GM04504 (cell line): ENCODE measurements around the gene NTRK3.

Experiments used
- DNase-seq: peaks from one replicate; pipeline ENCODE4 v3.0.0-alpha.2; 2012; ENCODE audit warnings: low read depth

Gene NTRK3

DNA sequence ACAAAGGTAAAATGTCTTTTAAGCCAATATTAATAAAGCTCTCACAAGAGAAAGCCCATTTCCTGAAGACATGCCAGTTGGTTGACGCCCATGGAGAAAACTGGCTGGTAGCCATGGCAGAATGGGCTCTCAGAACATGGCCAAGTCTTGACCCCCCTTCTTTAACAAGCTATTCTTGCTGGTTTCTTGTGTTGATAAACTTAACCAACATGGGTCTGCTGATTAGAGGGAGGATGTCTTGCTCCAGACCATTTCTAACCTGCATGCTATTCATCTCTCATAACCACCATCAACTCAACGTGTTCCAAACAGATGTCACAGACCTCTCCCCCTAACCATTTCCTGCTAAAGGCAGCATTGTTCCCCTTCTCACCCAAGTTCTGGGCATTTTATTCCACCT, 25.7 kb downstream of the NTRK3 start:
- no peak for DNase-seq

DNA sequence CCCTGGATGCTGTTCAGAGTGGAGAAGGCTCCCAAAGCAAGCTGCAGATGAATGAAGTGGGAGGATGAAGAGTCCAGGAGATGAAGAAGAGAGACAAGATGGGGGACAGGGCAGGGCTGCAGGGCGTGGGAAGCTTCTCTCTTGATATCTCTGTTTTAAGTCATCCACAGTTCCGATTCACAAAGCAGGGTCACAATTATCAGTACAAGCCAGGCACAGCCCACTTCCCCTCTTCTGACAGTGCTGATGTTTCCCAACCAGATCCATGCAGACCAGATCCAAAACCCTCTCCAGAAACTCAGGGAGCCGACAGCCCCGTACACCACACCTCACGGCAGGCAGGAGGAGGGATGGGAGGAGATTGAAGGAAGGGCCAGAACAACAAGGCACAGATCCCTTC, 31.1 kb downstream of the NTRK3 start:
- DNase-seq, result no peak

GRCh38 chr15:88223084-88223483, 33.5 kb downstream of the NTRK3 start:
- no peak for DNase-seq

DNA sequence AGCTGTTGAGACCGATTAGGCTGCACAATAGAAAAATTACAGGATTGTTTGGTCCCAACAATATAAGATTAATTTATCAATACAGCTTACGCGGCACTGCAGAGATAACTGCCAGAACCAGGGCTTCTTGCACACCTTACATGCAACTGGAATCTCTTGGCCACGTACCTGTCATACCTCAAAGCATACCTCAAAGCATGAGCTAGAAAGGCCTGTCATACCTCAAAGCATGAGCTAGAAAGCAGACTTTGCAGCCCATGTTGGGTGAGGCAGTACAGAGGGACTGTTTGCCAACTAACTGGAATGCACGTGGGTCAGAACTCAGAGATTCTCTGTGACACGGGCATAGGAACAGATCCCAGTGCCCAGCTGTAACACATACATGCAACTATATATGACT, 34.7 kb downstream of the NTRK3 start:
- no peak for DNase-seq

DNA sequence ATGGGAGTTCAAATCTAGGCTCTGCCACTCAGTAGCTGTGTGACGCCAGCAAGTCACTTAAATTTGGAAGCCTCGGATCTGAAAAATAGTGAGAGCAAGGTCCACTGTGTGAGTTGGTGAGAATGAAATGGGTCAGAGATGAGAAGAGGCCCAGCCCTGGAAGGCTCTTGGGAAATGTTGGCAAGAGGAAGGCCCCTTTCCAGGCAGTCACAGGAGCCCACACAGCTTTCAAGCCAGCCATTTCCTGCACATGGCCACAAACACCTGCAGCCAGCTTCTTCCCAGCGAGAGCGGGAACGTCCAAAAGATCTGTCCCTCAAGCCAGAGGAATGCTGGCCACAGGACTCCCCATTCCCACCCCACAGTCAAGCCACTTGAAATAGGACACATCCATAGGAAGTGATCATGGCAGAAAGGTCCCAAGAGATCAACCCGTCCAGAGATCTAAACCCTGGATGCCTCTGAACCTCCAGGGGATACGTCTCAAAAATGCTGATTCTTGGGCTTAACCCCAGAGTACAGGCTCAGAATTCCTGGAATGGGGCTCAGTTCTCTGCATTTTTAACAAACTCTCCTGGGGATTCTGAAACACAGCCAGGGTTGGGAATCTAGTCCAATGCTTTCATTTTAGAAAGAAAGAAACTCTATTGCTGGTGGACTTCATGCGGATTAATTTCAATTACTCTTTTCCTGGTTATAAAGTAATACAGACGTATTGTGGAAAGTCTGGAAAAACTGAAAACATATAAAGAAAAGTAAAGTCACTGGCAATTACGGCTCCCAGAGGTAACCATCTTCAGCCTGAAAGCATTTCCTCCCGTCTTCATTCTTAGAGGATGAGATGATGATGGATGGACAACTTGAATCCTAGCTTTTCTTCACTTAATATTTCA, 35.9 kb downstream of the NTRK3 start:
- DNase-seq, result no peak

DNA sequence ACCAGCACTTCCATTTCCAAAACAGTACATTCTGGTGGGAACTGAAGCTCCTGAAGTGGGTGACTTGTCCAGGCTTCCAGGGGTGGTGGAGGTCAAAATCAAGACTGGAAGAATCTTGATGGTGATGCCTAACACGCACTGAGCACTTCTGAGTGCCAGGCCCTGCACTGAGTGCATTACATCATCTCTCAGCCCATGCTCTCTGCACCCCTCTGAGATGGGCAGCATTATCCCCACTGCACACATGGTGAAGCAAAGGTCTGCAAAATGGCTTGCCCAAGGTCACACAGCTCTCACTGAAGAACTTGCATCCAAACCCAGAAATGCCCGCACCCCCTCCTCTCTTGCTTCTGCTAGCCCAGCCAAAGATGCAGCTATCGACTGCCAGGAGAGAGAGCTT, 36.9 kb downstream of the NTRK3 start:
- no peak for DNase-seq

DNA sequence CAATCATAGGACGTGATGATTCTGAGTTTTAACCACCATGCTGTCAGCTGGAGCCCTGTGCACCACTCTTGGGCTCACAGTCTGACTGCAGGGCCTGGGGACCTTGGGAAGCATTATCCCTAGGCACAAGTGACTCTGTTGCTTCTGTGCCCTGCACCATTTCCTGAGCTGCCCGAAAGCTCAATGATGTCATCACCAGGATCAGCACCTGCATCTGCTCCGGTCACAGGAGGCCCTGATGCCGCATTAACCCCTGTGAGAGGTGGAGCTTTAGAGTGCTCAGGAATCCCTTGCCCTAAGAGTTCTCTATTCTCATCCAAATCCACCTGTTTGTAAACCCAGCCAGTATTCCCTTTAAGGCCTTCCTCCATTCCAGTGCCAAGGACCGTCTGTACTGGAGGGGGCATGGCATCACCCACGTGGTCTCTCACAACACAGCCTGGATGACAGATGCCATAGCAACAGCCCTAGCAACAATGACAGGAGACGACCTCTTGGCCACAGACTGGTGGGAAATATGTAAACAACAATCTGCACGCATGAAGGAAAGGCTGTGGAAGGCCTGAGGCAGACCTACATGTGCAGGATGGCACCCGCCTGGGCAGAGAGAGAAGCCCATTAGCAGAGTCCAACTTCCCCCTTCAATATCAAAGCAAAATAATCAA, 37.9 kb downstream of the NTRK3 start:
- DNase-seq, result no peak

DNA sequence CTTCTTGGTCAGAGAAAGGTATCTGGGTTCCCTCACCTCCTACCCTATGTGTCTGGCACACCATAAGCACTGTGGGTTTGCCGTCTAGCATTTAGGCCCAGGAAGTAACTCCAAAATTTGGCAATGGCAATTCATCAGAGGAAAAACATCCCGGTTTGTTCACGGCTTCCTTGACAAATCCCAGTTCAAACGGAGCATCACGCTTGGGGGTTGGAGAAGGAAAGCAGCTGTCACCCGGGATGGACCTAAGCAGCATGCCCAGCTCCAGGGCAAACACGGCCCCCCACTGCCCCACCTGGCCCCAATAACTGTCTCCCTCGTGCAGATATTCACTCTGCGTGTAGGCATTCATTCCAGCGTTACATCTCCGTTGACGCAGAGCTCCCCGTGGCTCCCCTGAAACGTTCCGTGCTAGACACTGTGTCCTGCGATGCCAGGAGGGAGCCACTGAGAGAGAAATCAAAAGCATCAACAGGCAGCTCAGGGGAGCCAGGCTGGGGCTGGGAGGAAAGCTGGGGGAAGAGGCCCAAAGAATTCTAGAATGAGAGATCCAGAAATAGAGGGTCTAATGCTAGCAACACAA, 41.4 kb downstream of the NTRK3 start:
- DNase-seq, result no peak

- DNase-seq, result no peak
Observed at GRCh38 chr15:88209111-88209510, 47.4 kb downstream of the NTRK3 start.

DNA sequence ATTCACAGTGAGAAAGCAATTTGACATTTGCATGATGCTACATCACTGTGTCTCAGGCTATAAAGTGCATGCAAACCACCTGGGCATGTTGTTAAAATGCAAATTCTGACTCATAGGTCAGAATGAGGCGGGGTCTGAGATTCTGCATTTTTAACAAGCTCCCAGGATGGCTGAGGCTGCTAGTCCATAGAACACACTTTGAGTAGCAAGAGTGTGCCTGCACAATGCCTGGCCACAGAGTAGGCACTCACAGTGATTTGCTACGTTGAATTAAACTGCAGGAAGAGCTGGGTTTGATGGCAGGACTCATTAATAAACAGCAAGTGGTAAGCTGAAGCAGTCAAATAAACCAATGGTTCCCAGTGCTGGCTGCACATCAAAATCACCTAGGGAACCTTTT, 48.1 kb downstream of the NTRK3 start:
- DNase-seq, result no peak

GRCh38 chr15:88207565-88207964, 49.0 kb downstream of the NTRK3 start:
- no peak for DNase-seq

DNA sequence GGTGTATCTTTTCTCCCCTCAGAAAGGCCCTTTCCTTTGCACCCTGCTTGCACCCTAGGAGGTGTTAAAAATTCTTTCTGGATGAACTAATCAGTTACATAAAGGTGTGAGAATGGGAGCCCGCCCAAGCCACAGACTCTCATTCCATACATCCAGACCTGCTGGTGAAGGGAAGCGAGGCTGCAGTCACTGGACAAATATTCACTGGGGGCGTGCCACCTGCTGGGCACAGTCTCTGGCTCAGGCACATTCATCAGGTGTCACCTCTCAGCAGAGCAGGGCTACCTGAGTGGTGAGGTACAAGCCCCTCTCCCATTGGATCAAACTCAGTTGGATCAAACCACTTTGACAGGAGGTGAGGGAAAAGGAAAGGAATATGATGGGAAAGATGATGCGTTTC, 52.0 kb downstream of the NTRK3 start:
- DNase-seq, result no peak

GRCh38 chr15:88202231-88202630, 54.3 kb downstream of the NTRK3 start:
- DNase-seq, result peak; percentile 2

GRCh38 chr15:88201207-88201606, 55.3 kb downstream of the NTRK3 start:
- no peak for DNase-seq

DNA sequence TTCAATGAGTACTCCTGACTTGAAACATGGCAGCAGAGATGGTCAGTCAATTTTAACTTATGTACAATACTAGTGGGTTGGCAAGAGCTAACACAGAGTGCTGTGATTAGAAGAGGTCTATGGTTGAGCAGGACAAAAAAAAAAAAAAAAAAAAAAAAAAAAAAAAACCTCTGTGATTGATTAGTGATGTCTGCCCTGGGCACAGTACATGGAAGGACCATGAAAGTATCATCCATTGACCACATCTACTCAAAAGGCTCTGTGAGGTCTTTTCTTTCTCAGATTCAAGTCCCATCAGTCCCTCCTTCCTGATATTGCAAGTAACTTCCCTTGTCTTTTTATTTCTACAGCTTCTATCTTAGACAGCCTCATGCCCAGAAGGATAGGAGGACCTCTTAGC, 59.6 kb downstream of the NTRK3 start:
- DNase-seq, result no peak

DNA sequence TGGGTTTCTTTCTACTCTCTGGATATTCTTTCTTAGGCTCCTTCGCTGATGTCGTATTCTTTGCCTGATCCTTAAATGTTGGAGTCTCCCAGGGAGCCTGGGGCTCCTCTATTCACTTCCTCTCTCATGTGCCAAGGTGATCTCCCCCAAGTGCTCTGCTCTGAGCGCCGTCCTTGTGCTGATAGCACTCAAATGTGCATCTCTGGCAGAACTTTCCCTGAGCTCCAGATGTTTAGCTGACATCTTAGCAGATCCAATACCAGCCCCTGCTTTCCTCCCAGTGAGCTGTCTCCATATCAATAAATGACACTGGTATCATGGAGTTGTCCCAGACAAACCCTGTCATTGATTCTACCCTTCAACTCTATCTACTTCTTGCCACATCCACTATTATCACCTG, 62.4 kb downstream of the NTRK3 start:
- no peak for DNase-seq

- no peak for DNase-seq
Observed at GRCh38 chr15:88193415-88193814, 63.1 kb downstream of the NTRK3 start.

- DNase-seq, result no peak
Observed at GRCh38 chr15:88191812-88192165, 64.8 kb downstream of the NTRK3 start.

DNA sequence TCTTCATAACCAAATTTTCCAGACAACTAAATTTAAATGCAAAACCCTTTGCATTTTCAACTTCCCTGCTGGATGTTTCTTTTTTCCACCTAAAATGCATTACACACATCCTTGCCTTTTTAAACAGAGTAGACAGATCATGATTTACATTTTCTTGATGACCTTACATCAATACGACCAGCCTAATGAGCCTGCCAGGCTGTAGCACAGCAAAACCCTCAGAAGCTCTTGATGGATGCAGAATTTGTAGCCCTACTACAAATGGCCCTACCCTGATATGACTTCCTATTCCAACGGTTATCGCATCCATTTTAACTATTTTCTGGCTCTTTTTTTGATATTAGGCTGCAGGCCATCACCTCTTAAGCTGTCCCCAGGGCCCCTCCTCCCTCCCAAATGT, 66.3 kb downstream of the NTRK3 start:
- DNase-seq, result no peak

DNA sequence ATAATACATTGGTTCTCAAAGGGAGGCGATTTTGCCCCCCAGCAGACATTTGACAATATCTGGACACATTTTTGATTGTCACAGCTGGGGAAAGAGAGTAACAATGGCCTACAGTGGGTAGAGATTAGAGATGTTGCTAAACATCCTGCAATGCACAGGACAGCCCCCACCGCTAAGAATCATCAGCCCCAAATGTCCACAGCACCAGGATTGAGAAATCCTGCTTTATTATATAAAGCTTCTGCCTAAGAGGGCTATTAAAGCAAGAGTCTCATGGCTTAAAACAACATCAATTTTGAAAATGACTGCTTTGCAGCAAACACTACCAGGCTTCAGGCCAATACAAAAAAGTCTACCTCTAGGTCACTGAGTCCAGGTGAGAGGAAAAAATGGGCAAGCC, 68.2 kb downstream of the NTRK3 start:
- DNase-seq, result no peak

DNA sequence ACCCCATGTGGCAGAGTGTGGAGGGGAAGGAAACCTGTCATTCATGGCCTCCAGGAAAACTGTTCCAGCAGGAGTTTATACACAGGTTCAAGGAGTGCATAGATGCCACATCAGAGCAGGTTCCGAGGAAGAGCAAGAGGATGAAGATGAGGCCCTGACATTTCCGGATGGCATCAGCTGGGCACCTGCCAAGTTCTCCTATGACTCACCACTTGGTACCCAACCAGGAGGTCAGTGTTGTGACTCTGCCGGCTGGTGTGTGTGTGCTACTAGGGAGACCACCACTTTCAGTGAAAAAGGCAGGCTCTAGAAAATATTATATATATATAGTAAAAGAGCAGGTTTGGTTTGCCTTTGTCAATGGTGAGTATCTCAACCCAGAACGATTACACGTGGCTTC, 69.3 kb downstream of the NTRK3 start:
- no peak for DNase-seq

DNA sequence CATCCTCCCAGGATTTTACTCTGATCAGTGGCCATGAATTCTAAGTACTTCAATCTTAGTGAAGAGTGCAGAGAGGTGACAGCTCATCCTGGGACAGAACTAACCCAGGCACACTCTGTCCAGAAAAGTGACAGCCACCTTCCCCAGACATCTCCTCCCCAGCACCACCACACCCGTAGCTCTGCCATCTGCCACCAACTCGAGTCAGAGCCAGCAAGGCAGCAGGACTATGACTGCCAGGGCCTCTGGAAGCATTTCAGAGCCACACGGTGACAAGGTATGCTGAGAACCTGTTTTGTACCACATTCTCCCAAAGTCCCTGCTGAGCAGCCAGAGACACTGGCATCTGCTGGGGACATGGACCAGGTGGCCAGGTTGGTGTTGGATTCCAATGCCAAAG, 71.0 kb downstream of the NTRK3 start:
- no peak for DNase-seq

- DNase-seq, result no peak
Observed at GRCh38 chr15:88181613-88182012, 74.9 kb downstream of the NTRK3 start.
